CD4-positive, alpha-beta T cell treated with Interleukin-21 for 1 hour (primary cell): ENCODE results near the gene INTS4.
"Not testable (repeated sequence)": the region's sequence is repeated elsewhere in the genome, so short reads cannot be mapped to it uniquely, and the experiment has no call there.

Experiments
- DNase-seq: peaks from one replicate; pipeline ENCODE4 v3.0.0-alpha.2; 2020

The INTS4 gene

GRCh38 chr11:78022397-78023396, 28.2 kb upstream of the INTS4 start, which contains the start of gene KCTD14:
TSS of gene KCTD14 (minus strand) at chr11:78023276. CDS start at chr11:78023249, 27 bp downstream.
- no peak for DNase-seq

GRCh38 chr11:78021611-78022010, 27.1 kb upstream of the INTS4 start:
- no peak for DNase-seq

GRCh38 chr11:78020246-78020645, 25.8 kb upstream of the INTS4 start:
- DNase-seq: no peak

- no peak for DNase-seq
These were observed 25.3 kb upstream of the INTS4 start for GRCh38 chr11:78019808-78020207.

GRCh38 chr11:78015878-78016277, 21.4 kb upstream of the INTS4 start:
- DNase-seq: no peak

- not testable (repeated sequence) for DNase-seq
These were observed 20.6 kb upstream of the INTS4 start for GRCh38 chr11:78014937-78015520.

GRCh38 chr11:78011301-78011700, 16.8 kb upstream of the INTS4 start:
- DNase-seq: no peak

- no peak for DNase-seq
These were observed 16.3 kb upstream of the INTS4 start for GRCh38 chr11:78010755-78011154.

- no peak for DNase-seq
These were observed 15.8 kb upstream of the INTS4 start for GRCh38 chr11:78010304-78010703.

GRCh38 chr11:78009062-78009461, 14.6 kb upstream of the INTS4 start:
- no peak for DNase-seq

GRCh38 chr11:78000193-78000592, 5.7 kb upstream of the INTS4 start:
- DNase-seq: peak; percentile 59

GRCh38 chr11:77999446-78000030, 5.1 kb upstream of the INTS4 start:
- DNase-seq: no peak

- DNase-seq: no peak
These were observed 566 bp downstream of the INTS4 start for GRCh38 chr11:77993902-77994301.

- no peak for DNase-seq
These were observed 3.5 kb downstream of the INTS4 start for GRCh38 chr11:77990981-77991380.

GRCh38 chr11:77986456-77986855, 8.0 kb downstream of the INTS4 start:
- DNase-seq: not testable (repeated sequence)

- DNase-seq: no peak
These were observed 13.0 kb downstream of the INTS4 start for GRCh38 chr11:77981346-77981947.

GRCh38 chr11:77968337-77968736, 26.1 kb downstream of the INTS4 start:
- no peak for DNase-seq

- DNase-seq: no peak
These were observed 26.7 kb downstream of the INTS4 start for GRCh38 chr11:77967753-77968152.

GRCh38 chr11:77967121-77967520, 27.3 kb downstream of the INTS4 start:
- no peak for DNase-seq

GRCh38 chr11:77966338-77966737, 28.1 kb downstream of the INTS4 start:
- no peak for DNase-seq

GRCh38 chr11:77959434-77959833, 35.0 kb downstream of the INTS4 start:
- no peak for DNase-seq

GRCh38 chr11:77958583-77959177, 35.8 kb downstream of the INTS4 start:
- not testable (repeated sequence) for DNase-seq

GRCh38 chr11:77943296-77943695, 51.2 kb downstream of the INTS4 start:
- DNase-seq: not testable (repeated sequence)
